CD1c-positive myeloid dendritic cell (primary cell): ENCODE measurements around the gene RABL2B.
A peak's percentile ranks its signal among the peaks of the same experiment; 100 is the strongest.

Experiments used
- DNase-seq: peaks from one replicate; pipeline ENCODE4 v3.0.0-alpha.2; 2016; ENCODE audit errors: extremely low spot score

Gene RABL2B

DNA sequence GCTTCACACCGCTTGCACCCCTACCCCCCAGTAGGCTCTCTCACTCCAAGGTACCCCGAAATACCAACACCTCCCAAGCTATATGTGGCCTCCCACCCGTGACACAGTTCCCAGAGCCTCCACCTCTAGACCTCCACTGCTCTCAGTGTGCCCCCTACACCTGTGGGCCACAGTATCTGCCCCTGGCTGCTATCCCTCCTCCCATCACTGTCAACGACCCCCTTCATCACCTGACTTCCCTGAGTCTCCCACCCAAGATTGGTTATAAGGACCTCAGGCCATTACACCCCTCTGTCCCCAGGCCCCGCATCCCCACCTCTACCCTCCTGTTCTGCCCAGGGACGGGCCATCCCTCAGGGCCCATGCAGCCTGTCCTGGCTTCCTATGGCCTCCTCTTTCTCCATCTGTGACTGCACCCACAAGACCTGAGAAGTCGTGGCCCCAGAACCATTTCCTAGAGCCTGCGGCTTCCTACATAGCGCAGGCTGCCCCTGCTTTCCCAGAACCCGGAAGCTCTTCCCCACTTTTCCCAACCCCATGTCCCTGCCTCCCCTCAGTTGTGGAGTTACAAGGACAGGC lies 44.7 kb downstream of the RABL2B start:
- DNase-seq: no peak

- DNase-seq: no peak
Measured at GRCh38 chr22:50737728-50738648, 45.4 kb downstream of the RABL2B start, which contains the start of gene ACR. Gene ACR (plus strand): TSS chr22:50738204. CDS start chr22:50738236, 32 bp downstream.

DNA sequence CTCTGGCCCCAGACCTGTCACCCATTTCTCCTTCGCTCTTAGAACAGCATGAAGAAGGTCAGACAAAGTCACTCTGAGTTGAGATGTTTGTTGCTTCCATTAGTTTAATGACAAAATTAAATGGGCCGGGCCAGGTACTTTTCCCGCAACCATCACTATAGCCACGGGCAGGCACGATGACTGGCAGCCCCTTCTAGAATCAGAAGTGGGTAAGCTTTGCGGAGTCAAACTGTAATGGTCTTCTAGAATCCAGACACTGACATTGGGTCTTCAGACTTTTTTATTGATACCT lies 47.8 kb downstream of the RABL2B start:
- no peak for DNase-seq

- DNase-seq: no peak
Measured at GRCh38 chr22:50734986-50735738, 48.3 kb downstream of the RABL2B start.

GRCh38 chr22:50734343-50734771 lies 49.1 kb downstream of the RABL2B start:
- DNase-seq: no peak

DNA sequence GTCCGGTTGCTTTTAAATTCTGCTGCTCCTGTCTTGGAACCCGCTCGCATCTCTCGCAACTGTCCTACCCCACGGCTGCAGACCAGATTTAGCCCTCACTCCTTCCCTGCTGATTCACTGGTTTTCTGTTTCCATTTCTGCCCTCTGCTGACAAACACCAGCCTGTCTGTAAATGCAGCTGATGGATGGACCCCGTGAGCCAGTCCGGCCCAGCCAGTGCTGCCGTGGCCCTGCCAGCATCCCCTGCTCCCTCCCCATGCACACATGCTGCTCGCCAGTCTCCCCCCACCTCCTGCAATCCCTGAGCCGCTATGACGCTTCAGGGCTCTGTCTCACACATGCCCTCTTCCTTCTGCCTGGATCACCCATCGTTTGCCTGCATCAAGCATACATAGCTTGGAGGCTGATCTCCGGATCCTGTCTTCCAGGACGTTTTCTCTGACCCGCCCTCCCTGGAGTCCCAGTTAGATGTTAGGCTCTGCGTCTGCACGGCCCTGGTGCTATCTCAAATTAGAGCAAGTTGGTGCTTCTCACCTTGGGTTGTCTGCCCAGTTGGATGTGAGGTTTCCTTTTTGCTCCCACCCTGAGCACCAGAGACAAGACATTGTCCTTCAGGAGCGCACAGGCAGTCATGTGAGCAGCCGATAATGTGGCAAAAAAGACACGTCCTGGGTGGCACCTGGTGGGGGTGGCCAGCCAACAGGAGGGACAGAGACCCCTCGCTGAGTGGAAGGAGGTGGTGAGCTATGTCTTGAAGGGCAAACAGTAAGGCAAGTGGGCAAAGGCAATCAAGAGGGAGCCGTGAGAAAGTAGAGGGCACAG lies 49.7 kb downstream of the RABL2B start:
- DNase-seq: no peak

DNA sequence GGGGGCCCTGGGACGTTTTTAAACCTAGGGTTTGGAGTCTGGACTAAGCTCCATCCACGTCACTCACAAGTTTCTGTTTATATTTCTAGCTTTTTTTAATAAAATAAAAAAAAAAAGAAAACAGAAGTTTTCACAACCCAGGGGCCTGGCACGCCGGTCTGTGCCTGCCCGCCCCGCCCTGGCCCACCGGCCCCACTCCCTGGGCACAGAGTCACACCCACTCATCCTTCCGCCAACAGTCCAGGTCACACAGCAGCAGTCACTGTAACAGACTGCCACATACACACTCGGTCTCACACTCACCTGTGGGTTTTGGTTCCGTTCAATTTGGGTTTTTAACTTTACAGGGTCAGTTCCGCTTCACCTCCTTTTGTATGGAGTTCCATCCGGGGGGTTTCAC lies 50.8 kb downstream of the RABL2B start:
- no peak for DNase-seq

GRCh38 chr22:50731811-50732624 lies 51.4 kb downstream of the RABL2B start:
- peak; percentile 19 for DNase-seq

GRCh38 chr22:50730941-50731661 lies 52.3 kb downstream of the RABL2B start:
- DNase-seq: no peak

GRCh38 chr22:50730013-50730891 lies 53.2 kb downstream of the RABL2B start:
- DNase-seq: no peak

- DNase-seq: no peak
Measured at GRCh38 chr22:50729391-50730012, 53.9 kb downstream of the RABL2B start.

GRCh38 chr22:50728523-50728931 lies 54.9 kb downstream of the RABL2B start:
- DNase-seq: no peak

DNA sequence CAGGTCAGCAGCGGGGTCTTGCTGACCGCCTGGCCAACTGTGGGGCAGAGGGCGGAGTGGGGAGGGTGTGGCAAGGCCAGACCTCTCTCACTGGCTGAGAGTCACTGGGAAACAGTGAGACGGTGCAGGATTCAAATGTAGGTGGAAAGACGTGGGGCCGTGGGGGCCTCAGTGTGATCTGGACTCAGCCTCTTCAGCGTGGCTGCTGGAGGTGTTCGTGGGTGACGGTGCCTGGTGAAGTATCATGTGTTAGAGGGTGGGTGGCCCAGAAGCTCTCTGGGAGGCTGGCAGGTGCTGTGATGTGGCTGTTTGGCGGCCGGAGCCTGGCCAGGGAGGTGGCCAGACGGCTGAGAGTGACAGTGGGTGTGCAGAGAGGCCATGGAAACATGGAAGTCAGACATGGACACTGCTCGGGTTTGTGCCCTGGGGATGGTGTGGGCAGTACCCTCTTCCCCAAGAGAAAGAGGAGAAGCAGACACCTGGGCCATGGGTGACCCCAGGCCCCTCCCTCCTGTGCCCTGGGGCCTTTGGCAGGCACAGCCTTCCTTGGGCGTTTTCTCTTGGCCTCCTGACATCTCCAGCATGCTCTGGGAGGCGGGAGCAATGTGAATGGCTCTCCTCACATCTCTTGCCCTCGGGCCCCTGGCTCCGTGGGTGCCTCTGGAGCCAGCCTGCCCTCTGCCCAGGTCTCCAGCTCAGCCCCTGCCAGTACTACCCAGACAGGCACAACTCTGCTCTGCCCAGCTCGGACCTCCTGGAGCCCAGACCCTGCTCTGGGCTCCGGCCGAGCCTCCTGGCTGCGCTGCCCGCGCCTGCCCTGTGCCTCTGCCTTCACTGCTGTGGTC lies 55.5 kb downstream of the RABL2B start:
- DNase-seq: no peak

GRCh38 chr22:50726643-50727340 lies 56.6 kb downstream of the RABL2B start:
- DNase-seq: no peak

- no peak for DNase-seq
Measured at GRCh38 chr22:50725597-50725996, 57.8 kb downstream of the RABL2B start.

GRCh38 chr22:50724616-50725015 lies 58.8 kb downstream of the RABL2B start:
- no peak for DNase-seq

DNA sequence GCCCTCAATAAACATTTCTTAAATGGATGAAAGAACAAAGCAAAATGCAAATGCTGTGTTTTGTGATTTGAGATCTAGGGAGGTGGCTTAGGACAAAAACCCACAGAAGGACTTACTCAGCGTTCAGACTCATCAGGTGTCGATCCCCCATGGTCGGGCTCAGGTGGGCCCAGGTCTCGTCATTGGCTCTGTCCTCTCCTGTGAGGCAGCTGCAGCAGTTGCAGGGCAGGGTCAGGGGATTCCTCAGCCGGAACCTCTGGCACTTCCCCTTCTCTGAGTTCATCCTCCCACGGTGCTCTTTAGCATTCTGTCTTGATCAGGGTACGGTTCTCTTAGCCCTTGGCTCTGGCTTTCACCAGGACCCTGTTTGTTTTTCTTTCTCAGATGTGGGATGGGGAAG lies 59.4 kb downstream of the RABL2B start:
- DNase-seq: peak; percentile 29
